MCF 10A (cell line): Measurements from ENCODE around the gene PCNX2. TPM values are rescaled to one million over a fixed set of nuclear protein-coding genes. Genes with fewer than 3 reads are reported as not detected.

ENCODE experiments used
- BruUV-seq: library from RNA; stranded (reverse); fragments of 400-500 nt; replicated peaks from 2 replicates; lab custom pipeline; 2021; lab: Mats Ljungman, UMichigan
- CTCF ChIA-PET: fragments of 300-600 bp; sonication (Branson Sonifier 250); formaldehyde crosslinking; extraction: SDS; loops from one replicate; lab custom pipeline; 2021; ENCODE audit warnings: antibody characterized with exemption, inconsistent platforms; lab: Yijun Ruan, JAX
- POLR2A ChIA-PET: fragments of 300-600, 350-650 bp; sonication (Branson Sonifier 250); formaldehyde crosslinking; extraction: SDS; loops from one replicate; lab custom pipeline; 2020; ENCODE audit warnings: antibody characterized with exemption, inconsistent platforms; lab: Yijun Ruan, JAX
- DNase-seq: peaks from one replicate; pipeline ENCODE4 v3.0.0-alpha.2; 2018; ENCODE audit not compliant: unreplicated experiment
- H3K27ac Mint-ChIP-seq: one replicate; pipeline ENCODE4 v1.8.0; 2022; ENCODE audit warnings: mild to moderate bottlenecking, low read depth, mixed read lengths; ENCODE audit not compliant: unreplicated experiment
- H3K27me3 Mint-ChIP-seq: one replicate; pipeline ENCODE4 v1.8.0; 2022; ENCODE audit warnings: mixed read lengths; ENCODE audit not compliant: insufficient read depth, unreplicated experiment
- H3K36me3 Mint-ChIP-seq: one replicate; pipeline ENCODE4 v1.8.0; 2022; ENCODE audit warnings: mild to moderate bottlenecking, moderate library complexity, mixed read lengths; ENCODE audit not compliant: insufficient read depth, unreplicated experiment
- H3K4me1 Mint-ChIP-seq: one replicate; pipeline ENCODE4 v1.8.0; 2022; ENCODE audit warnings: mixed read lengths; ENCODE audit not compliant: insufficient read depth, unreplicated experiment
- H3K4me3 Mint-ChIP-seq: one replicate; pipeline ENCODE4 v1.8.0; 2022; ENCODE audit warnings: mild to moderate bottlenecking, moderate library complexity, mixed read lengths; ENCODE audit not compliant: unreplicated experiment
- H3K9me3 Mint-ChIP-seq: one replicate; pipeline ENCODE4 v1.8.0; 2022; ENCODE audit warnings: mixed read lengths; ENCODE audit not compliant: unreplicated experiment
- intact Hi-C: fragments of 100-400 bp; cut with micrococcal nuclease; formaldehyde crosslinking; loops from 2 replicates; pipeline ENCODE4 v1.14.1; 2022
- total RNA-seq: library from RNA; stranded (reverse); gene quantifications from 2 replicates; pipeline ENCODE4 v1.2.3, GENCODE V29; 2022
- TF ChIP-seq, protein P1 (sequence below): fragments of 200-600 bp; IDR thresholded peaks from one replicate; pipeline ENCODE4 v1.8.0; 2022; ENCODE audit warnings: antibody characterized with exemption, mild to moderate bottlenecking; ENCODE audit not compliant: unreplicated experiment

The PCNX2 gene
- total RNA-seq, 1 experiment from 2014 or later, result 80.5 TPM

DNA sequence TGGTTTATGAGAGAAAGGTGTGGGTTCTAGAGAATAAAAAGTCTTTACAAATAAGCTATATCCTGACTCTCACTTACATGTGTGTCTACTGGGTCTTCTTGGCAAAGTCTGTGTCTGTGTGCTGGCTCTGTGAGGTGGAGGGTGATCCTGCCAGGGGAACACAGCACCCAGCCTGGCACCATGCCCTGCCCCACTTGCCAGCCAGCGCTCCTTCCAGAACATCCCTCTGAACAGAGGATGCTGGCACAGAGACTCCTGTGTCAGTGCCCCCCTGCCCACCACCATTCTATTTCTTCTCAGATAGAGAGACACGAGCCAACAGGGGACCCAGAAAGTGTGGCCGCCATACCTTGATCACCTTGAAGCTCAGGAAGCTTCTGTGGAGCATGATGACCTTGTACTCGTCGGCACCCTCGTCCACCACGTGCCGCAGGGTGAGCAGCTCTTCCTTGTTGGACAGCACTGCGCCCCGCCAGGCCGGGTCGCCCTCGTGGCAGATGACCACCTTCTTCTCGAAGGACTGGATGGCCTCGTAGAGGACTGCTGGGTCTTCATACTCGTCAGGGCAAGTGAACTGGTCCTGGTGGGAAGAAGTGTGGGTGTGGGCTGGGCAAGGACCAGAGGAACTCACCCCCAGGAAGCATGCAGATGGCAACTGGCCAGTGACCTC lies 295.4 kb downstream of the PCNX2 start:
- TF ChIP-seq, protein P1, sequence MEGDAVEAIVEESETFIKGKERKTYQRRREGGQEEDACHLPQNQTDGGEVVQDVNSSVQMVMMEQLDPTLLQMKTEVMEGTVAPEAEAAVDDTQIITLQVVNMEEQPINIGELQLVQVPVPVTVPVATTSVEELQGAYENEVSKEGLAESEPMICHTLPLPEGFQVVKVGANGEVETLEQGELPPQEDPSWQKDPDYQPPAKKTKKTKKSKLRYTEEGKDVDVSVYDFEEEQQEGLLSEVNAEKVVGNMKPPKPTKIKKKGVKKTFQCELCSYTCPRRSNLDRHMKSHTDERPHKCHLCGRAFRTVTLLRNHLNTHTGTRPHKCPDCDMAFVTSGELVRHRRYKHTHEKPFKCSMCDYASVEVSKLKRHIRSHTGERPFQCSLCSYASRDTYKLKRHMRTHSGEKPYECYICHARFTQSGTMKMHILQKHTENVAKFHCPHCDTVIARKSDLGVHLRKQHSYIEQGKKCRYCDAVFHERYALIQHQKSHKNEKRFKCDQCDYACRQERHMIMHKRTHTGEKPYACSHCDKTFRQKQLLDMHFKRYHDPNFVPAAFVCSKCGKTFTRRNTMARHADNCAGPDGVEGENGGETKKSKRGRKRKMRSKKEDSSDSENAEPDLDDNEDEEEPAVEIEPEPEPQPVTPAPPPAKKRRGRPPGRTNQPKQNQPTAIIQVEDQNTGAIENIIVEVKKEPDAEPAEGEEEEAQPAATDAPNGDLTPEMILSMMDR, result no peak
- POLR2A ChIA-PET, result interaction anchor here (1.1 to 1.7 kb wide), 2 partner anchors 16 to 18 kb away, joined by 4 to 5 read pairs; no protein-coding TSS in a partner anchor
- no peak overlapping the region for H3K4me3 Mint-ChIP-seq
- BruUV-seq, result no TSS peak
- H3K27me3 Mint-ChIP-seq, result no peaks in the 10 kb centered on the region
- CTCF ChIA-PET, result interaction anchor here (0.6 to 1.4 kb wide), 8 partner anchors 9 to 1359 kb away, joined by 3 to 5 read pairs (median 3); no protein-coding TSS in a partner anchor
- no peak overlapping the region for H3K27ac Mint-ChIP-seq
- intact Hi-C loops, result no loop called here
- H3K9me3 Mint-ChIP-seq, result peaks cover 9% of the 10 kb centered on the region
- DNase-seq, result no peak
- H3K36me3 Mint-ChIP-seq, result peaks cover 71% of the 10 kb centered on the region
- H3K4me1 Mint-ChIP-seq, result no peaks in the 10 kb centered on the region

DNA sequence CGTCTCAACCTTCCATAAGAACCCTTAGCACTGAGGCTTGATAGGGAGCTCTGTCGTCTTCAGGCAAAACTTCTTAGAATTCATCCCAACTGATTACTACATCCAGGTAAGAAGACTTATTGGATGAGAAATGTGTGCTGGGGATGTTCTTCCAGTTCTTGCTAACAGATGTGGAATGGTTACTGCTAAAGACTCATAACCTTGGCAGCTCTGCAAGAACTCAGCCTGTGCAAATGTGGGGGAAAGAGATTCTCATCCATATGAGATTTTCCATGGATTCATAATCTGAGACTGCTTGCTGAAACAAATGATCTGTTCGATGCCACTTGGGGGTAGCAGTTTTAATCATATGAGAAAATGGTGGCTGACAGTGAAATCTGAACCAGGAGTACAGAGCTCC lies 296.9 kb downstream of the PCNX2 start:
- no TSS peak for BruUV-seq
- DNase-seq, result no peak
- Mint-ChIP-seq H3K4me3 (no peak overlapping the region), H3K27ac (no peak overlapping the region), H3K27me3 (no peaks in the 10 kb centered on the region), H3K9me3 (peaks cover 20% of the 10 kb centered on the region), H3K36me3 (peaks cover 75% of the 10 kb centered on the region), H3K4me1 (no peaks in the 10 kb centered on the region)
- ChIA-PET POLR2A (interaction anchor here (1.0 to 1.1 kb wide), 2 partner anchors 11 to 14 kb away, joined by 4 to 5 read pairs; no protein-coding TSS in a partner anchor), CTCF (interaction anchor here (0.7 to 1.0 kb wide), 4 partner anchors 12 to 259 kb away, joined by 3 to 4 read pairs (median 4); no protein-coding TSS in a partner anchor)
- TF ChIP-seq, protein P1, result no peak
- intact Hi-C loops, result no loop called here

DNA sequence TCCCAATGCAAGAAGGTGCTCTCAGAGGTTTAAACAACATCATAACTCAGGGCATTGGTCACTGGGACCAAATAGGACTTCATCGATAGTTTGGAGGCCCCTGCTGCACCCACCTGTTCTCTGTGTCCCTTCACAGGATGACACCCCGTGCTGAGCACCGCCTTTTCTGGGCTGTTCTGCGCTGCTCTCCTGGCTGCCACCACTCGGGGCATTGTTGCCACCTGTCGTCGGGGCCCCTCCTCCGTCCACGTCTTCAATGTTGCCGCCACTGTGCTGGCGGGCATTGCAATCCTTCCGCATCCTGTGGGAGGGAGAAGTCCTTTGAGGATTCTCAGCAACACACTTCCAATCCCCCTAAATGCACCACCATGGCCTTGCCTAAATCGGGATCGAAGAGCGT lies 297.4 kb downstream of the PCNX2 start:
- H3K27ac Mint-ChIP-seq, result no peak overlapping the region
- ChIA-PET CTCF (interaction anchor here (0.9 to 1.0 kb wide), 2 partner anchors 12 to 22 kb away, joined by 3 read pairs; no protein-coding TSS in a partner anchor), POLR2A (interaction anchor here (1.0 kb wide), 1 partner anchor 11 kb away, joined by 4 read pairs; no protein-coding TSS in a partner anchor)
- H3K36me3 Mint-ChIP-seq, result peaks cover 79% of the 10 kb centered on the region
- H3K4me3 Mint-ChIP-seq, result no peak overlapping the region
- BruUV-seq, result no TSS peak
- no peaks in the 10 kb centered on the region for H3K4me1 Mint-ChIP-seq
- TF ChIP-seq, protein P1, result no peak
- intact Hi-C loops, result no loop called here
- peaks cover 24% of the 10 kb centered on the region for H3K9me3 Mint-ChIP-seq
- no peaks in the 10 kb centered on the region for H3K27me3 Mint-ChIP-seq
- DNase-seq, result no peak

DNA sequence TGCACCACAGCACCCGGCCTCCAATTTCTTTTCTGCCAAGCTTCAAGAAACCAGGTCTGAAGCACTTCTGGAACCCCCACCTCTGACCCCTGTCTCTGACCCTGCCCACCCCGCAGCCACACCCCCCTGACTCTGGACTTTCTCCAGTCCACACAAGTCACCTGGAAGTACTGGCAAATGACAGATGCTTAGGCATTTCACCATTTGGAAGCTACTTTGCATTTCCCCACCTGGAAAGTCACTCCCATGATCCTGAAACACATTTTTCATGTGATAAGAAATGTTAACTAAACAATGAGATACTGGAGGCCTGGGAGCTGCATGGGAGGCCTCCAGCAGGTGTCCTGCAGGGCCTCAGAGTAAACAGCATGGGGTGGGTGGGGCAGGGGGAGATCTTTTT lies 299.4 kb downstream of the PCNX2 start:
- POLR2A ChIA-PET, result interaction anchor here (0.8 to 1.0 kb wide), 2 partner anchors 10 to 15 kb away, joined by 3 read pairs; no protein-coding TSS in a partner anchor
- Mint-ChIP-seq H3K27me3 (no peaks in the 10 kb centered on the region), H3K4me1 (no peaks in the 10 kb centered on the region), H3K36me3 (peaks cover 75% of the 10 kb centered on the region), H3K27ac (no peak overlapping the region), H3K4me3 (no peak overlapping the region), H3K9me3 (peaks cover 19% of the 10 kb centered on the region)
- DNase-seq, result no peak
- CTCF ChIA-PET, result interaction anchor here (0.7 to 1.6 kb wide), 5 partner anchors 16 to 641 kb away, joined by 3 to 6 read pairs (median 3); no protein-coding TSS in a partner anchor
- intact Hi-C loops, result no loop called here
- no TSS peak for BruUV-seq
- TF ChIP-seq, protein P1, result no peak
